Activated CD4-positive, CD25-positive, alpha-beta regulatory T cell treated with anti-CD3 and anti-CD28 coated beads, Interleukin-2, amount 50 U/mL, for 16 hours (primary cell): ENCODE results near the gene HMGN3.

ENCODE experiments used
- DNase-seq: peaks from one replicate; pipeline ENCODE4 v3.0.0-alpha.2; 2020; ENCODE audit warnings: low read depth, low spot score

The HMGN3 gene

GRCh38 chr6:79184641-79185040 lies 49.8 kb downstream of the HMGN3 start:
- no peak for DNase-seq

- no peak for DNase-seq
Measured at GRCh38 chr6:79184086-79184485, 50.4 kb downstream of the HMGN3 start.

GRCh38 chr6:79180052-79180451 lies 54.4 kb downstream of the HMGN3 start:
- DNase-seq = no peak

GRCh38 chr6:79173378-79173777 lies 61.1 kb downstream of the HMGN3 start:
- no peak for DNase-seq

- no peak for DNase-seq
Measured at GRCh38 chr6:79170959-79171358, 63.5 kb downstream of the HMGN3 start.

- no peak for DNase-seq
Measured at GRCh38 chr6:79170431-79170830, 64.1 kb downstream of the HMGN3 start.

GRCh38 chr6:79168695-79168980 lies 65.8 kb downstream of the HMGN3 start:
- no peak for DNase-seq

GRCh38 chr6:79167931-79168694 lies 66.4 kb downstream of the HMGN3 start:
- no peak for DNase-seq

GRCh38 chr6:79159846-79160245 lies 74.6 kb downstream of the HMGN3 start:
- DNase-seq = no peak

GRCh38 chr6:79158856-79159516 lies 75.5 kb downstream of the HMGN3 start:
- DNase-seq = no peak

- no peak for DNase-seq
Measured at GRCh38 chr6:79157961-79158644, 76.4 kb downstream of the HMGN3 start.

- no peak for DNase-seq
Measured at GRCh38 chr6:79152269-79152737, 82.2 kb downstream of the HMGN3 start.
